SK-N-SH (cell line): Measurements from ENCODE around the gene ATP2B1. TPM values are rescaled to one million over a fixed set of nuclear protein-coding genes. Genes with fewer than 3 reads are reported as not detected.

Experiments
- CTCF ChIA-PET: fragments of 300-600, 350-600 bp; formaldehyde crosslinking; extraction: SDS; loops from one replicate; lab custom pipeline; 2021; lab: Yijun Ruan, JAX
- POLR2A ChIA-PET: fragments of 350-600 bp; sonication (Branson Sonifier 250); formaldehyde crosslinking; extraction: SDS; loops from one replicate; lab custom pipeline; 2020; ENCODE audit warnings: antibody characterized with exemption, inconsistent platforms; lab: Yijun Ruan, JAX
- DNase-seq: peaks from one replicate; pipeline ENCODE4 v3.0.0; 2012
- H2AFZ ChIP-seq: fragments of 200-600 bp; sonication (generic); 2 replicates; pipeline ENCODE4 v1.8.1; 2016; ENCODE audit warnings: antibody characterized with exemption, mild to moderate bottlenecking, low read depth
- H3F3A ChIP-seq: fragments of 200-600 bp; sonication (generic); replicated peaks from 2 replicates; pipeline ENCODE3; 2016; ENCODE audit warnings: antibody characterized with exemption, mild to moderate bottlenecking; ENCODE audit not compliant: insufficient read depth
- H3K27ac ChIP-seq, 2 experiments: fragments of 200-500 bp in 1 of 2; fragments of 200-600 bp in 1 of 2; sonication (Bioruptor generic) in 1 of 2; sonication (generic), shearing (Covaris generic) in 1 of 2; 2 replicates each; pipeline versions ENCODE4 v1.5.1 to v1.6.1; 2014 to 2016; ENCODE audit warnings: low read depth in 2 of 2, inconsistent platforms in 1 of 2, low read length in 1 of 2, mild to moderate bottlenecking in 1 of 2, mixed read lengths in 1 of 2
- H3K27me3 ChIP-seq: fragments of 200-600 bp; sonication (generic), shearing (Covaris generic); 2 replicates; pipeline ENCODE4 v1.6.1; 2016; ENCODE audit warnings: mixed run types; ENCODE audit not compliant: insufficient read depth
- H3K36me3 ChIP-seq, 2 experiments: fragments of 200-500 bp in 1 of 2; fragments of 200-600 bp in 1 of 2; sonication (Bioruptor generic) in 1 of 2; sonication (generic) in 1 of 2; replicated peaks in 1 of 2; 2 replicates each; pipeline versions ENCODE3 to v1.5.1; 2014 to 2016; ENCODE audit warnings: low read length in 1 of 2, mild to moderate bottlenecking in 1 of 2; ENCODE audit not compliant: insufficient read depth in 2 of 2, control insufficient read depth in 1 of 2
- H3K4me1 ChIP-seq, 2 experiments: fragments of 200-500 bp in 1 of 2; fragments of 200-600 bp in 1 of 2; sonication (Bioruptor generic) in 1 of 2; sonication (generic), shearing (Covaris generic) in 1 of 2; 2 replicates each; pipeline versions ENCODE4 v1.5.1 to v1.6.1; 2014 to 2016; ENCODE audit warnings: low read depth in 1 of 2, low read length in 1 of 2, mixed run types in 1 of 2; ENCODE audit not compliant: insufficient read depth in 2 of 2, control insufficient read depth in 1 of 2
- H3K4me2 ChIP-seq: fragments of 200-600 bp; sonication (generic), shearing (Covaris generic); 2 replicates; pipeline ENCODE4 v1.6.1; 2017; ENCODE audit warnings: mixed run types
- H3K4me3 ChIP-seq, 2 experiments: fragments of 200-500 bp in 1 of 2; fragments of 200-600 bp in 1 of 2; sonication (Bioruptor generic) in 1 of 2; sonication (generic), shearing (Covaris generic) in 1 of 2; 2 replicates each; pipeline versions ENCODE4 v1.5.1 to v1.8.1; 2014 to 2016; ENCODE audit warnings: low read depth in 2 of 2, inconsistent platforms in 1 of 2, low read length in 1 of 2, mild to moderate bottlenecking in 1 of 2, mixed read lengths in 1 of 2, moderate library complexity in 1 of 2
- H3K79me2 ChIP-seq: fragments of 200-600 bp; sonication (generic); 2 replicates; pipeline ENCODE4 v1.8.1; 2017; ENCODE audit warnings: mild to moderate bottlenecking; ENCODE audit not compliant: insufficient read depth
- H3K9ac ChIP-seq: fragments of 200-600 bp; sonication (generic); 2 replicates; pipeline ENCODE4 v1.6.1; 2017; ENCODE audit warnings: mixed run types
- H3K9me2 ChIP-seq: fragments of 200-600 bp; sonication (generic); 2 replicates; pipeline ENCODE4 v1.6.1; 2017; ENCODE audit warnings: mixed run types
- H3K9me3 ChIP-seq: fragments of 200-600 bp; sonication (generic); 2 replicates; pipeline ENCODE4 v1.6.1; 2017; ENCODE audit warnings: mixed run types, mild to moderate bottlenecking, moderate library complexity
- H4K20me1 ChIP-seq: fragments of 200-600 bp; sonication (generic); 2 replicates; pipeline ENCODE4 v1.6.1; 2017; ENCODE audit warnings: mild to moderate bottlenecking, mixed run types; ENCODE audit not compliant: insufficient read depth
- ELF1 ChIP-seq: IDR thresholded peaks from 2 replicates; pipeline ENCODE4 v1.4.0; 2012
- EZH2phosphoT487 ChIP-seq: fragments of 200-600 bp; sonication (generic); IDR thresholded peaks from 2 replicates; pipeline ENCODE4 v1.6.1; 2017; ENCODE audit warnings: low read depth, mixed run types, mild to moderate bottlenecking, antibody characterized with exemption, moderate library complexity, borderline replicate concordance
- FOSL2 ChIP-seq: IDR thresholded peaks from 2 replicates; pipeline ENCODE4 v1.4.0; 2012; ENCODE audit warnings: low read depth, mild to moderate bottlenecking, moderate library complexity, borderline replicate concordance
- FOXM1 ChIP-seq: IDR thresholded peaks from 2 replicates; pipeline ENCODE4 v1.4.0; 2012; ENCODE audit warnings: low read depth, mild to moderate bottlenecking
- NRF1 ChIP-seq: IDR thresholded peaks from 2 replicates; pipeline ENCODE4 v1.6.1; 2012; ENCODE audit warnings: low read depth, mild to moderate bottlenecking, low read length
- RFX5 ChIP-seq: IDR thresholded peaks from 2 replicates; pipeline ENCODE4 v1.6.1; 2012; ENCODE audit warnings: mild to moderate bottlenecking, improper control_type of control experiment, low read length
- RXRA ChIP-seq: IDR thresholded peaks from 2 replicates; pipeline ENCODE4 v1.4.0; 2012; ENCODE audit warnings: low read depth, mild to moderate bottlenecking, borderline replicate concordance
- TAF1 ChIP-seq: IDR thresholded peaks from 2 replicates; pipeline ENCODE4 v1.6.1; 2012; ENCODE audit warnings: low read depth, mild to moderate bottlenecking, low read length, moderate library complexity, borderline replicate concordance
- TEAD4 ChIP-seq: IDR thresholded peaks from 2 replicates; pipeline ENCODE4 v1.4.0; 2012; ENCODE audit warnings: mild to moderate bottlenecking, borderline replicate concordance; ENCODE audit not compliant: insufficient read depth
- YY1 ChIP-seq: IDR thresholded peaks from 2 replicates; pipeline ENCODE4 v1.4.0; 2012; ENCODE audit warnings: low read depth, mild to moderate bottlenecking
- WGBS: methylation state at CpG from one replicate; pipeline ENCODE4 v1.1.6; 2017; ENCODE audit warnings: low lambda C conversion rate; 5-methylcytosine and 5-hydroxymethylcytosine counted together
- polyA plus RNA-seq, 3 experiments: library from polyadenylated mRNA; depleted of rRNA; stranded (reverse); fragments of >200 nt; gene quantifications; 2 replicates each; pipeline ENCODE4 v1.2.3, GENCODE V29; 2012
- TF ChIP-seq, protein P1 (sequence below): IDR thresholded peaks from 2 replicates; pipeline ENCODE4; 2012
- TF ChIP-seq, protein P2 (sequence below): IDR thresholded peaks from 2 replicates; pipeline ENCODE4 v1.6.1; 2012; ENCODE audit warnings: mild to moderate bottlenecking, low read depth, low read length, moderate library complexity
- TF ChIP-seq, protein P3 (sequence below): fragments of 150-350 bp; IDR thresholded peaks from 2 replicates; pipeline ENCODE4 v1.6.1; 2016; ENCODE audit warnings: mild to moderate bottlenecking, low read depth, low read length

Gene ATP2B1
- polyA plus RNA-seq, 1 of the 3 experiments (the other 2 are of a cell fraction): 4.3 TPM

GRCh38 chr12:89692439-89692838 lies 16.2 kb downstream of the ATP2B1 start:
- WGBS: 78% methylated on average over 1 of the region's 1 CpG
- Histone ChIP-seq H3K9me2 (no peaks in the 10 kb centered on the region), H3K4me3 (no peak overlapping the region), H3K9ac (no peak overlapping the region), H3F3A (no peaks in the 10 kb centered on the region), H3K4me2 (no peak overlapping the region), H3K27me3 (no peaks in the 10 kb centered on the region), H2AFZ (no peak overlapping the region), H4K20me1 (no peaks in the 10 kb centered on the region), H3K79me2 (peaks cover 19% of the 10 kb centered on the region), H3K9me3 (no peaks in the 10 kb centered on the region), H3K27ac (no peak overlapping the region), H3K4me1 (peaks cover 0 to 5% of the 10 kb centered on the region in 2 experiments; a peak in 2 of 4 replicates), H3K36me3 (no peaks in the 10 kb centered on the region)
- DNase-seq: no peak
- CTCF ChIA-PET: interaction anchor here (1.1 kb wide), 1 partner anchor 14 kb away, joined by 3 read pairs; no protein-coding TSS in a partner anchor
- TF ChIP-seq EZH2phosphoT487 (no peak), RXRA (no peak), TEAD4 (no peak), NRF1 (no peak), TAF1 (no peak), RFX5 (no peak), FOXM1 (no peak), FOSL2 (no peak), YY1 (no peak), ELF1 (no peak)
- TF ChIP-seq, protein P1, sequence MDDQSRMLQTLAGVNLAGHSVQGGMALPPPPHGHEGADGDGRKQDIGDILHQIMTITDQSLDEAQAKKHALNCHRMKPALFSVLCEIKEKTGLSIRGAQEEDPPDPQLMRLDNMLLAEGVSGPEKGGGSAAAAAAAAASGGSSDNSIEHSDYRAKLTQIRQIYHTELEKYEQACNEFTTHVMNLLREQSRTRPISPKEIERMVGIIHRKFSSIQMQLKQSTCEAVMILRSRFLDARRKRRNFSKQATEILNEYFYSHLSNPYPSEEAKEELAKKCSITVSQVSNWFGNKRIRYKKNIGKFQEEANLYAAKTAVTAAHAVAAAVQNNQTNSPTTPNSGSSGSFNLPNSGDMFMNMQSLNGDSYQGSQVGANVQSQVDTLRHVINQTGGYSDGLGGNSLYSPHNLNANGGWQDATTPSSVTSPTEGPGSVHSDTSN: no peak
- TF ChIP-seq, protein P2, sequence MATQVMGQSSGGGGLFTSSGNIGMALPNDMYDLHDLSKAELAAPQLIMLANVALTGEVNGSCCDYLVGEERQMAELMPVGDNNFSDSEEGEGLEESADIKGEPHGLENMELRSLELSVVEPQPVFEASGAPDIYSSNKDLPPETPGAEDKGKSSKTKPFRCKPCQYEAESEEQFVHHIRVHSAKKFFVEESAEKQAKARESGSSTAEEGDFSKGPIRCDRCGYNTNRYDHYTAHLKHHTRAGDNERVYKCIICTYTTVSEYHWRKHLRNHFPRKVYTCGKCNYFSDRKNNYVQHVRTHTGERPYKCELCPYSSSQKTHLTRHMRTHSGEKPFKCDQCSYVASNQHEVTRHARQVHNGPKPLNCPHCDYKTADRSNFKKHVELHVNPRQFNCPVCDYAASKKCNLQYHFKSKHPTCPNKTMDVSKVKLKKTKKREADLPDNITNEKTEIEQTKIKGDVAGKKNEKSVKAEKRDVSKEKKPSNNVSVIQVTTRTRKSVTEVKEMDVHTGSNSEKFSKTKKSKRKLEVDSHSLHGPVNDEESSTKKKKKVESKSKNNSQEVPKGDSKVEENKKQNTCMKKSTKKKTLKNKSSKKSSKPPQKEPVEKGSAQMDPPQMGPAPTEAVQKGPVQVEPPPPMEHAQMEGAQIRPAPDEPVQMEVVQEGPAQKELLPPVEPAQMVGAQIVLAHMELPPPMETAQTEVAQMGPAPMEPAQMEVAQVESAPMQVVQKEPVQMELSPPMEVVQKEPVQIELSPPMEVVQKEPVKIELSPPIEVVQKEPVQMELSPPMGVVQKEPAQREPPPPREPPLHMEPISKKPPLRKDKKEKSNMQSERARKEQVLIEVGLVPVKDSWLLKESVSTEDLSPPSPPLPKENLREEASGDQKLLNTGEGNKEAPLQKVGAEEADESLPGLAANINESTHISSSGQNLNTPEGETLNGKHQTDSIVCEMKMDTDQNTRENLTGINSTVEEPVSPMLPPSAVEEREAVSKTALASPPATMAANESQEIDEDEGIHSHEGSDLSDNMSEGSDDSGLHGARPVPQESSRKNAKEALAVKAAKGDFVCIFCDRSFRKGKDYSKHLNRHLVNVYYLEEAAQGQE: no peak
- TF ChIP-seq, protein P3, sequence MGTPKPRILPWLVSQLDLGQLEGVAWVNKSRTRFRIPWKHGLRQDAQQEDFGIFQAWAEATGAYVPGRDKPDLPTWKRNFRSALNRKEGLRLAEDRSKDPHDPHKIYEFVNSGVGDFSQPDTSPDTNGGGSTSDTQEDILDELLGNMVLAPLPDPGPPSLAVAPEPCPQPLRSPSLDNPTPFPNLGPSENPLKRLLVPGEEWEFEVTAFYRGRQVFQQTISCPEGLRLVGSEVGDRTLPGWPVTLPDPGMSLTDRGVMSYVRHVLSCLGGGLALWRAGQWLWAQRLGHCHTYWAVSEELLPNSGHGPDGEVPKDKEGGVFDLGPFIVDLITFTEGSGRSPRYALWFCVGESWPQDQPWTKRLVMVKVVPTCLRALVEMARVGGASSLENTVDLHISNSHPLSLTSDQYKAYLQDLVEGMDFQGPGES: no peak
- POLR2A ChIA-PET: no interaction called here
